ENCODE data around the gene THRAP3. TPM values are rescaled to one million over a fixed set of nuclear protein-coding genes. Genes with fewer than 3 reads are reported as not detected.

The THRAP3 gene
- total and polyA plus RNA-seq, 2 experiments from 2014 or later: 127 to 161 TPM

GRCh38 chr1:36236302-36236701, 12.1 kb downstream of the THRAP3 start:
- Mint-ChIP-seq H3K4me1 (peaks cover 9% of the 10 kb centered on the region; the same call in 2 of the 3 replicates), H3K27me3 (ENCODE audit: insufficient read depth, low read depth, poor library complexity) (peaks cover 2% of the 10 kb centered on the region), H3K9me3 (no peaks in the 10 kb centered on the region), H3K27ac (no peak overlapping the region), H3K4me3 (no peak overlapping the region), H3K36me3 (ENCODE audit: low read depth) (peaks cover 34% of the 10 kb centered on the region)
- no peak overlapping the region; the same call in 1 of the 2 replicates for H3K27ac ChIP-seq (ENCODE audit: low read depth)
- H3K36me3 ChIP-seq (ENCODE audit: insufficient read depth): no peaks in the 10 kb centered on the region
- no peaks in the 10 kb centered on the region for H3K9me2 ChIP-seq (ENCODE audit: insufficient read depth)
- no peak overlapping the region for H3K4me2 ChIP-seq
- H3K4me1 ChIP-seq (ENCODE audit: insufficient read depth): no peaks in the 10 kb centered on the region
- no peak overlapping the region for H2AFZ ChIP-seq
- peaks cover 100% of the 10 kb centered on the region for H3K79me2 ChIP-seq (replicated peaks; ENCODE audit: insufficient read depth)
- H4K20me1 ChIP-seq (replicated peaks; ENCODE audit: insufficient read depth): peaks cover 80% of the 10 kb centered on the region
- DNase-seq (ENCODE audit: low spot score) (no peak), ATAC-seq (no peak; the same call in 1 of the 3 replicates)
- H3F3A ChIP-seq (replicated peaks; ENCODE audit: low read depth): no peaks in the 10 kb centered on the region
- H3K27me3 ChIP-seq (ENCODE audit: insufficient read depth): no peaks in the 10 kb centered on the region
- no peak overlapping the region for H3K4me3 ChIP-seq
- TF ChIP-seq CREB1 (CRISPR knock-in tag; IDR thresholded peaks at IDR 0.05; ENCODE audit: low read depth): no peak
- no peak for TF ChIP-seq EZH2phosphoT487 (IDR thresholded peaks at IDR 0.05; ENCODE audit: unreplicated experiment)
- no peak for TF ChIP-seq STAT1 (IDR thresholded peaks at IDR 0.05; ENCODE audit: unreplicated experiment)
- TF ChIP-seq, protein P1, sequence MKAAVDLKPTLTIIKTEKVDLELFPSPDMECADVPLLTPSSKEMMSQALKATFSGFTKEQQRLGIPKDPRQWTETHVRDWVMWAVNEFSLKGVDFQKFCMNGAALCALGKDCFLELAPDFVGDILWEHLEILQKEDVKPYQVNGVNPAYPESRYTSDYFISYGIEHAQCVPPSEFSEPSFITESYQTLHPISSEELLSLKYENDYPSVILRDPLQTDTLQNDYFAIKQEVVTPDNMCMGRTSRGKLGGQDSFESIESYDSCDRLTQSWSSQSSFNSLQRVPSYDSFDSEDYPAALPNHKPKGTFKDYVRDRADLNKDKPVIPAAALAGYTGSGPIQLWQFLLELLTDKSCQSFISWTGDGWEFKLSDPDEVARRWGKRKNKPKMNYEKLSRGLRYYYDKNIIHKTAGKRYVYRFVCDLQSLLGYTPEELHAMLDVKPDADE (IDR thresholded peaks at IDR 0.05): no peak
- TF ChIP-seq CTCF (conservative IDR thresholded peaks at IDR 0.05; ENCODE audit: low read depth in 2 of 2): no peak
- no peak for TF ChIP-seq EZH2 (IDR thresholded peaks at IDR 0.05; ENCODE audit: low read depth, unreplicated experiment)
- TF ChIP-seq ZNF331 (CRISPR knock-in tag; IDR thresholded peaks at IDR 0.05; ENCODE audit: low read depth): no peak
- TF ChIP-seq ZNF462 (CRISPR knock-in tag; IDR thresholded peaks at IDR 0.05): no peak
- no peak for TF ChIP-seq JUNB (IDR thresholded peaks at IDR 0.05; ENCODE audit: unreplicated experiment)
- TF ChIP-seq, protein P2, sequence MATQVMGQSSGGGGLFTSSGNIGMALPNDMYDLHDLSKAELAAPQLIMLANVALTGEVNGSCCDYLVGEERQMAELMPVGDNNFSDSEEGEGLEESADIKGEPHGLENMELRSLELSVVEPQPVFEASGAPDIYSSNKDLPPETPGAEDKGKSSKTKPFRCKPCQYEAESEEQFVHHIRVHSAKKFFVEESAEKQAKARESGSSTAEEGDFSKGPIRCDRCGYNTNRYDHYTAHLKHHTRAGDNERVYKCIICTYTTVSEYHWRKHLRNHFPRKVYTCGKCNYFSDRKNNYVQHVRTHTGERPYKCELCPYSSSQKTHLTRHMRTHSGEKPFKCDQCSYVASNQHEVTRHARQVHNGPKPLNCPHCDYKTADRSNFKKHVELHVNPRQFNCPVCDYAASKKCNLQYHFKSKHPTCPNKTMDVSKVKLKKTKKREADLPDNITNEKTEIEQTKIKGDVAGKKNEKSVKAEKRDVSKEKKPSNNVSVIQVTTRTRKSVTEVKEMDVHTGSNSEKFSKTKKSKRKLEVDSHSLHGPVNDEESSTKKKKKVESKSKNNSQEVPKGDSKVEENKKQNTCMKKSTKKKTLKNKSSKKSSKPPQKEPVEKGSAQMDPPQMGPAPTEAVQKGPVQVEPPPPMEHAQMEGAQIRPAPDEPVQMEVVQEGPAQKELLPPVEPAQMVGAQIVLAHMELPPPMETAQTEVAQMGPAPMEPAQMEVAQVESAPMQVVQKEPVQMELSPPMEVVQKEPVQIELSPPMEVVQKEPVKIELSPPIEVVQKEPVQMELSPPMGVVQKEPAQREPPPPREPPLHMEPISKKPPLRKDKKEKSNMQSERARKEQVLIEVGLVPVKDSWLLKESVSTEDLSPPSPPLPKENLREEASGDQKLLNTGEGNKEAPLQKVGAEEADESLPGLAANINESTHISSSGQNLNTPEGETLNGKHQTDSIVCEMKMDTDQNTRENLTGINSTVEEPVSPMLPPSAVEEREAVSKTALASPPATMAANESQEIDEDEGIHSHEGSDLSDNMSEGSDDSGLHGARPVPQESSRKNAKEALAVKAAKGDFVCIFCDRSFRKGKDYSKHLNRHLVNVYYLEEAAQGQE (IDR thresholded peaks at IDR 0.05; ENCODE audit: unreplicated experiment): no peak
